Karpas-422 (cell line): Measurements from ENCODE around the gene GRIA4. TPM values are rescaled to one million over a fixed set of nuclear protein-coding genes. Genes with fewer than 3 reads are reported as not detected.
A peak's percentile ranks its signal among the peaks of the same experiment; 100 is the strongest.

Source experiments
- DNase-seq: peaks from one replicate; pipeline ENCODE4 v3.0.0-alpha.2; 2015
- H2AFZ ChIP-seq: fragments of 200-600 bp; sonication (generic); 2 replicates; pipeline ENCODE4 v1.6.1; 2014; ENCODE audit warnings: antibody characterized with exemption, low read length, mixed read lengths
- H3K27ac ChIP-seq: fragments of 200-600 bp; sonication (generic); 2 replicates; pipeline ENCODE4 v1.5.1; 2014; ENCODE audit warnings: mild to moderate bottlenecking, low read length, moderate library complexity
- H3K27me3 ChIP-seq: fragments of 200-600 bp; sonication (generic); 2 replicates; pipeline ENCODE4 v1.6.1; 2014; ENCODE audit warnings: low read length, mixed read lengths
- H3K36me3 ChIP-seq: fragments of 200-600 bp; sonication (generic); 2 replicates; pipeline ENCODE4 v1.6.1; 2014; ENCODE audit warnings: low read length, mixed read lengths; ENCODE audit not compliant: insufficient read depth
- H3K4me1 ChIP-seq: fragments of 200-600 bp; sonication (generic); 2 replicates; pipeline ENCODE4 v1.6.1; 2014; ENCODE audit warnings: mild to moderate bottlenecking, low read length, mixed read lengths
- H3K4me2 ChIP-seq: fragments of 200-600 bp; sonication (generic); 2 replicates; pipeline ENCODE4 v1.6.1; 2014; ENCODE audit warnings: low read length, low read depth, mild to moderate bottlenecking; ENCODE audit not compliant: poor library complexity, severe bottlenecking
- H3K4me3 ChIP-seq: fragments of 200-600 bp; sonication (generic); 2 replicates; pipeline ENCODE4 v1.5.1; 2014; ENCODE audit warnings: mild to moderate bottlenecking, antibody characterized with exemption, low read length, mixed read lengths
- H3K79me2 ChIP-seq: fragments of 200-600 bp; sonication (generic); 2 replicates; pipeline ENCODE4 v1.6.1; 2014; ENCODE audit warnings: mild to moderate bottlenecking, low read length, mixed read lengths
- H3K9ac ChIP-seq: fragments of 200-600 bp; sonication (generic); 2 replicates; pipeline ENCODE4 v1.6.0; 2014; ENCODE audit warnings: low read length
- H3K9me2 ChIP-seq: fragments of 200-600 bp; sonication (generic), shearing (Covaris generic); replicated peaks from 2 replicates; pipeline ENCODE4 v1.6.0; 2014; ENCODE audit warnings: mild to moderate bottlenecking, low read length, moderate library complexity; ENCODE audit not compliant: insufficient read depth
- H3K9me3 ChIP-seq: fragments of 300-700, 200-600 bp; sonication (generic); 2 replicates; pipeline ENCODE4 v1.6.1; 2014; ENCODE audit warnings: low read length, mixed read lengths
- H4K20me1 ChIP-seq: fragments of 200-600 bp; sonication (generic); 2 replicates; pipeline ENCODE4 v1.6.1; 2014; ENCODE audit warnings: mild to moderate bottlenecking, antibody characterized with exemption, low read length, low read depth; ENCODE audit not compliant: insufficient read depth
- total RNA-seq: library from RNA; depleted of rRNA; stranded (reverse); fragments of >200 nt; shearing (Covaris generic); gene quantifications from 2 replicates; pipeline ENCODE4 v1.2.3, GENCODE V29; 2014; ENCODE audit warnings: low replicate concordance

Gene GRIA4
- total RNA-seq, 1 experiment from 2014 or later, result 0.19 TPM

- no peak for DNase-seq
- Histone ChIP-seq H3K4me3 (no peak overlapping the region), H3K36me3 (no peaks in the 10 kb centered on the region), H4K20me1 (no peaks in the 10 kb centered on the region), H3K4me2 (no peak overlapping the region), H3K4me1 (no peaks in the 10 kb centered on the region), H3K9ac (no peak overlapping the region), H3K79me2 (no peaks in the 10 kb centered on the region), H3K27ac (no peak overlapping the region), H3K27me3 (no peaks in the 10 kb centered on the region), H3K9me2 (no peaks in the 10 kb centered on the region), H3K9me3 (no peaks in the 10 kb centered on the region), H2AFZ (no peak overlapping the region)
Observed at GRCh38 chr11:105811242-105811641, 201.4 kb downstream of the GRIA4 start.

- no peak overlapping the region for H3K4me3 ChIP-seq
- no peak overlapping the region for H3K4me2 ChIP-seq
- H3K4me1 ChIP-seq, result no peaks in the 10 kb centered on the region
- no peak overlapping the region for H3K9ac ChIP-seq
- H3K9me2 ChIP-seq, result no peaks in the 10 kb centered on the region
- H3K36me3 ChIP-seq, result no peaks in the 10 kb centered on the region
- H3K27me3 ChIP-seq, result no peaks in the 10 kb centered on the region; the same call in 1 of the 2 replicates
- H3K9me3 ChIP-seq, result no peaks in the 10 kb centered on the region
- no peak for DNase-seq
- no peak overlapping the region for H3K27ac ChIP-seq
- no peak overlapping the region for H2AFZ ChIP-seq
- no peaks in the 10 kb centered on the region for H4K20me1 ChIP-seq
- H3K79me2 ChIP-seq, result no peaks in the 10 kb centered on the region
Observed at GRCh38 chr11:105821372-105821771, 211.5 kb downstream of the GRIA4 start.

- no peak overlapping the region for H3K27ac ChIP-seq
- H3K4me1 ChIP-seq, result no peaks in the 10 kb centered on the region
- H3K9me2 ChIP-seq, result no peaks in the 10 kb centered on the region
- H3K27me3 ChIP-seq, result no peaks in the 10 kb centered on the region; the same call in 1 of the 2 replicates
- H3K4me3 ChIP-seq, result no peak overlapping the region
- no peak overlapping the region for H2AFZ ChIP-seq
- H3K9ac ChIP-seq, result no peak overlapping the region
- no peaks in the 10 kb centered on the region for H3K36me3 ChIP-seq
- H3K9me3 ChIP-seq, result no peaks in the 10 kb centered on the region
- no peaks in the 10 kb centered on the region for H3K79me2 ChIP-seq
- DNase-seq, result no peak
- H4K20me1 ChIP-seq, result no peaks in the 10 kb centered on the region
- no peak overlapping the region for H3K4me2 ChIP-seq
Observed at GRCh38 chr11:105821781-105822180, 211.9 kb downstream of the GRIA4 start.

GRCh38 chr11:105823495-105824033 lies 213.7 kb downstream of the GRIA4 start:
- no peak overlapping the region for H3K9ac ChIP-seq
- no peak for DNase-seq
- H3K9me3 ChIP-seq, result no peaks in the 10 kb centered on the region
- no peaks in the 10 kb centered on the region for H3K79me2 ChIP-seq
- no peaks in the 10 kb centered on the region for H4K20me1 ChIP-seq
- H3K9me2 ChIP-seq, result no peaks in the 10 kb centered on the region
- no peaks in the 10 kb centered on the region for H3K36me3 ChIP-seq
- H3K27ac ChIP-seq, result no peak overlapping the region
- no peaks in the 10 kb centered on the region; the same call in 1 of the 2 replicates for H3K27me3 ChIP-seq
- H2AFZ ChIP-seq, result no peak overlapping the region
- no peak overlapping the region for H3K4me3 ChIP-seq
- no peak overlapping the region for H3K4me2 ChIP-seq
- no peaks in the 10 kb centered on the region for H3K4me1 ChIP-seq

- H3K9me2 ChIP-seq, result no peaks in the 10 kb centered on the region
- H3K9ac ChIP-seq, result no peak overlapping the region
- no peaks in the 10 kb centered on the region for H4K20me1 ChIP-seq
- H2AFZ ChIP-seq, result no peak overlapping the region
- peaks cover 4% of the 10 kb centered on the region for H3K4me1 ChIP-seq
- no peak overlapping the region for H3K4me2 ChIP-seq
- H3K27ac ChIP-seq, result no peak overlapping the region
- H3K36me3 ChIP-seq, result no peaks in the 10 kb centered on the region
- no peaks in the 10 kb centered on the region; the same call in 1 of the 2 replicates for H3K27me3 ChIP-seq
- H3K4me3 ChIP-seq, result no peak overlapping the region
- H3K79me2 ChIP-seq, result no peaks in the 10 kb centered on the region
- H3K9me3 ChIP-seq, result no peaks in the 10 kb centered on the region
- DNase-seq, result no peak
Observed at GRCh38 chr11:105824457-105825013, 214.7 kb downstream of the GRIA4 start.

GRCh38 chr11:105825141-105825540 lies 215.3 kb downstream of the GRIA4 start:
- H3K9me2 ChIP-seq, result no peaks in the 10 kb centered on the region
- no peak overlapping the region for H3K4me2 ChIP-seq
- no peaks in the 10 kb centered on the region for H3K79me2 ChIP-seq
- no peak overlapping the region for H3K4me3 ChIP-seq
- peaks cover 4% of the 10 kb centered on the region for H3K4me1 ChIP-seq
- no peaks in the 10 kb centered on the region; the same call in 1 of the 2 replicates for H3K27me3 ChIP-seq
- no peak overlapping the region for H2AFZ ChIP-seq
- H3K36me3 ChIP-seq, result no peaks in the 10 kb centered on the region
- no peak overlapping the region for H3K27ac ChIP-seq
- H3K9ac ChIP-seq, result no peak overlapping the region
- no peaks in the 10 kb centered on the region for H3K9me3 ChIP-seq
- H4K20me1 ChIP-seq, result no peaks in the 10 kb centered on the region
- DNase-seq, result no peak

GRCh38 chr11:105827906-105828305 lies 218.0 kb downstream of the GRIA4 start:
- no peaks in the 10 kb centered on the region for H3K79me2 ChIP-seq
- no peaks in the 10 kb centered on the region; the same call in 1 of the 2 replicates for H3K27me3 ChIP-seq
- DNase-seq, result no peak
- peaks cover 4% of the 10 kb centered on the region for H3K4me1 ChIP-seq
- no peaks in the 10 kb centered on the region for H3K9me3 ChIP-seq
- no peak overlapping the region for H2AFZ ChIP-seq
- no peak overlapping the region for H3K4me2 ChIP-seq
- no peaks in the 10 kb centered on the region for H4K20me1 ChIP-seq
- H3K36me3 ChIP-seq, result no peaks in the 10 kb centered on the region
- H3K27ac ChIP-seq, result no peak overlapping the region
- H3K4me3 ChIP-seq, result no peak overlapping the region
- no peaks in the 10 kb centered on the region for H3K9me2 ChIP-seq
- H3K9ac ChIP-seq, result no peak overlapping the region

GRCh38 chr11:105829084-105829483 lies 219.2 kb downstream of the GRIA4 start:
- peaks cover 4% of the 10 kb centered on the region for H3K4me1 ChIP-seq
- no peaks in the 10 kb centered on the region for H4K20me1 ChIP-seq
- no peaks in the 10 kb centered on the region; the same call in 1 of the 2 replicates for H3K27me3 ChIP-seq
- no peak overlapping the region for H3K27ac ChIP-seq
- H3K9me3 ChIP-seq, result no peaks in the 10 kb centered on the region
- peak; percentile 84 for DNase-seq
- H3K4me3 ChIP-seq, result no peak overlapping the region
- no peaks in the 10 kb centered on the region for H3K36me3 ChIP-seq
- no peaks in the 10 kb centered on the region for H3K9me2 ChIP-seq
- H3K4me2 ChIP-seq, result no peak overlapping the region
- H3K79me2 ChIP-seq, result no peaks in the 10 kb centered on the region
- H2AFZ ChIP-seq, result no peak overlapping the region
- H3K9ac ChIP-seq, result no peak overlapping the region
